Astrocyte (in vitro differentiated cells and primary cell): Measurements from ENCODE around the gene TNRC18.

ENCODE experiments used
- EZH2 ChIP-seq: IDR thresholded peaks from 2 replicates; pipeline ENCODE4 v1.6.1; 2012; ENCODE audit warnings: mild to moderate bottlenecking, low read length, inconsistent platforms; ENCODE audit not compliant: insufficient read depth
- TF ChIP-seq, protein P1 (sequence below): IDR thresholded peaks from 2 replicates; pipeline ENCODE4 v1.5.1; 2011; ENCODE audit warnings: low read depth, mild to moderate bottlenecking, inconsistent platforms, low read length, moderate library complexity; ENCODE audit not compliant: insufficient read depth

DNA sequence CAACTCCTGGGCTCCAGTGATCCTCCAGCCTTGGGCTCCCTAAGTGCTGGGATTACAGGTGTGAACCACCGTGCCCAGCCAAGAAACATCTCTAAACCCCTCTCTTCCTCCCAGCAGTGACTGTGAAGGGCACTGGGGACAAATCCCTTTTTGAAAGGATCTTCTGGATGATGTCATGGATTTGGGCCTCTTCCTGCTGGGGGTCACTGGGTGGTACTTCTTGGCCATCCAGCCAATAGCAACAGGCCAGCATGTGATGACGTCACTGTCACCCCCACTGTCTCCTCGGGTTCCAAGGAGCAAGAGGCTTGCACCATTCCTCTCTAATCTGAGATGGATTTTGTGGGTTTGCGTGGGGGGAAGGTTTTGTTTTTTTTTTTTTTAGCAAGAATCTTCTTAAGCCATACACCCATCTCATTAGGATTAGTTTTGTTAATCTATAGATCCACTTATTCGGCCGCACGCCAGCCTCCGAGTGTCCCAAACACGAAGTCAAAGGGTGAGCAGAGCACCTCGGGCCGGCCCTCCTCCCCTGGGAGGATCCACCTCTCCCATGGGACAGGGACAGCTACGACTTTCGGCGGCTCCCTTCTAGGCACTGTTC lies 29.4 kb upstream of the TNRC18 start:
- TF ChIP-seq EZH2: no peak
- TF ChIP-seq, protein P1, sequence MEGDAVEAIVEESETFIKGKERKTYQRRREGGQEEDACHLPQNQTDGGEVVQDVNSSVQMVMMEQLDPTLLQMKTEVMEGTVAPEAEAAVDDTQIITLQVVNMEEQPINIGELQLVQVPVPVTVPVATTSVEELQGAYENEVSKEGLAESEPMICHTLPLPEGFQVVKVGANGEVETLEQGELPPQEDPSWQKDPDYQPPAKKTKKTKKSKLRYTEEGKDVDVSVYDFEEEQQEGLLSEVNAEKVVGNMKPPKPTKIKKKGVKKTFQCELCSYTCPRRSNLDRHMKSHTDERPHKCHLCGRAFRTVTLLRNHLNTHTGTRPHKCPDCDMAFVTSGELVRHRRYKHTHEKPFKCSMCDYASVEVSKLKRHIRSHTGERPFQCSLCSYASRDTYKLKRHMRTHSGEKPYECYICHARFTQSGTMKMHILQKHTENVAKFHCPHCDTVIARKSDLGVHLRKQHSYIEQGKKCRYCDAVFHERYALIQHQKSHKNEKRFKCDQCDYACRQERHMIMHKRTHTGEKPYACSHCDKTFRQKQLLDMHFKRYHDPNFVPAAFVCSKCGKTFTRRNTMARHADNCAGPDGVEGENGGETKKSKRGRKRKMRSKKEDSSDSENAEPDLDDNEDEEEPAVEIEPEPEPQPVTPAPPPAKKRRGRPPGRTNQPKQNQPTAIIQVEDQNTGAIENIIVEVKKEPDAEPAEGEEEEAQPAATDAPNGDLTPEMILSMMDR: no peak
